Small intestine (tissue), 7 donors: ENCODE measurements around the gene LANCL3. TPM values are rescaled to one million over a fixed set of nuclear protein-coding genes. Genes with fewer than 3 reads are reported as not detected.
"Not testable (repeated sequence)": the region's sequence is repeated elsewhere in the genome, so short reads cannot be mapped to it uniquely, and the experiment has no call there.

Source experiments
- DNase-seq, 2 donors: peaks; one replicate each; pipeline versions ENCODE4 v3.0.0 to v3.0.0-alpha.2; 2013
- FAIRE-seq: peaks from 2 replicates; lab custom pipeline; 2012; peaks lifted over from hg19 to GRCh38; lab: Jason Lieb, UNC
- H3K27ac ChIP-seq, 3 donors: one replicate each; pipeline ENCODE4 v1.5.1; 2013; ENCODE audit warnings: low read length in 2 of 3, mild to moderate bottlenecking in 2 of 3, control low read depth in 1 of 3, inconsistent platforms in 1 of 3, low read depth in 1 of 3, moderate library complexity in 1 of 3
- H3K27me3 ChIP-seq, 3 donors: one replicate each; pipeline ENCODE4 v1.6.1; 2013; ENCODE audit warnings: low read length in 3 of 3, inconsistent platforms in 1 of 3; ENCODE audit not compliant: control insufficient read depth in 3 of 3, insufficient read depth in 3 of 3
- H3K36me3 ChIP-seq, 3 donors: one replicate each; pipeline ENCODE4 v1.6.1; 2013; ENCODE audit warnings: low read length in 3 of 3, inconsistent platforms in 1 of 3, low read depth in 1 of 3, mild to moderate bottlenecking in 1 of 3, moderate library complexity in 1 of 3; ENCODE audit not compliant: control insufficient read depth in 3 of 3, insufficient read depth in 2 of 3
- H3K4me1 ChIP-seq, 3 donors: one replicate each; pipeline ENCODE4 v1.6.1; 2013; ENCODE audit warnings: low read length in 2 of 3, inconsistent platforms in 1 of 3, low read depth in 1 of 3, mild to moderate bottlenecking in 1 of 3, moderate library complexity in 1 of 3; ENCODE audit not compliant: control insufficient read depth in 3 of 3, insufficient read depth in 2 of 3
- H3K4me3 ChIP-seq, 3 donors: one replicate each; pipeline ENCODE4 v1.5.1; 2013; ENCODE audit warnings: low read length in 3 of 3, control low read depth in 1 of 3, inconsistent platforms in 1 of 3, low read depth in 1 of 3, mild to moderate bottlenecking in 1 of 3, moderate library complexity in 1 of 3
- H3K9me3 ChIP-seq, 2 donors: one replicate each; pipeline ENCODE4 v1.6.1; 2013; ENCODE audit warnings: low read depth in 1 of 2, low read length in 1 of 2; ENCODE audit not compliant: control insufficient read depth in 2 of 2, insufficient read depth in 1 of 2
- WGBS, 3 donors: extraction: QIAGEN DNeasy Blood & Tissue Kit; methylation state at CpG; one replicate each; pipeline ENCODE4 v1.1.7; 2013; 5-methylcytosine and 5-hydroxymethylcytosine counted together
- polyA plus RNA-seq, 4 donors: library from polyadenylated mRNA; stranded (reverse) in 3 of 4; unstranded in 1 of 4; fragments of 200-250 nt in 3 of 4; fragments of 120-200 nt in 1 of 4; gene quantifications; one replicate each; pipeline versions ENCODE4 v1.2.1 to v1.2.3, GENCODE V29; 2013
- donor health status: healthy with polysubstance abuse.
- donor health status: control.
- donor health status: control.
- donor health status: Bipolar disorder and iron deficiency.
- donor health status: healthy.

LANCL3 gene
- polyA plus RNA-seq, 4 donors = 0.13 to 0.31 (median 0.25) TPM

GRCh38 chrX:37640142-37640541, 68.7 kb downstream of the LANCL3 start:
- 77 to 96% (median 80%) methylated on average over 5 of the region's 5 CpGs for WGBS, 3 donors
- H3K36me3 ChIP-seq = no peaks in the 10 kb centered on the region

GRCh38 chrX:37641859-37642258, 70.4 kb downstream of the LANCL3 start:
- H3K4me1 ChIP-seq = peaks cover 0 to 7% (median 0%) of the 10 kb centered on the region in 3 donors
- no peak overlapping the region for H3K4me3 ChIP-seq
- H3K36me3 ChIP-seq = no peaks in the 10 kb centered on the region
- no peaks in the 10 kb centered on the region for H3K27me3 ChIP-seq
- DNase-seq (no peak), FAIRE-seq (no peak)
- 39 to 82% (median 82%) methylated on average over 3 of the region's 3 CpGs for WGBS, 3 donors
- H3K27ac ChIP-seq = no peak overlapping the region
- no peaks in the 10 kb centered on the region for H3K9me3 ChIP-seq

More at GRCh38 chrX:37640142-37640541, 68.7 kb downstream of the LANCL3 start:
- Histone ChIP-seq H3K4me1 (peaks cover 0 to 6% (median 0%) of the 10 kb centered on the region in 3 donors), H3K4me3 (no peak overlapping the region), H3K27me3 (no peaks in the 10 kb centered on the region), H3K9me3 (no peaks in the 10 kb centered on the region), H3K27ac (no peak overlapping the region)
- no peak for DNase-seq
- no peak for FAIRE-seq

- WGBS, 3 donors = 15 to 63% (median 33%) methylated on average over 6 of the region's 6 CpGs
- no peak for FAIRE-seq
- H3K27ac ChIP-seq = no peak overlapping the region
Observed at GRCh38 chrX:37644381-37645305, 73.2 kb downstream of the LANCL3 start.

GRCh38 chrX:37646254-37646653, 74.8 kb downstream of the LANCL3 start:
- DNase-seq = peak in 1 of 2 donors; percentile 11
- H3K9me3 ChIP-seq = no peaks in the 10 kb centered on the region
- H3K4me3 ChIP-seq = no peak overlapping the region
- no peaks in the 10 kb centered on the region for H3K36me3 ChIP-seq
- H3K4me1 ChIP-seq = peaks cover 0 to 7% (median 0%) of the 10 kb centered on the region in 3 donors
- no peaks in the 10 kb centered on the region for H3K27me3 ChIP-seq
- no peak overlapping the region for H3K27ac ChIP-seq
- FAIRE-seq = no peak

More at GRCh38 chrX:37644381-37645305, 73.2 kb downstream of the LANCL3 start:
- no peak overlapping the region for H3K4me3 ChIP-seq
- no peaks in the 10 kb centered on the region for H3K36me3 ChIP-seq
- no peaks in the 10 kb centered on the region for H3K9me3 ChIP-seq
- H3K27me3 ChIP-seq = no peaks in the 10 kb centered on the region
- DNase-seq = peak in 1 of 2 donors; percentile 8
- H3K4me1 ChIP-seq = peaks cover 0 to 7% (median 0%) of the 10 kb centered on the region in 3 donors

- H3K4me3 ChIP-seq, H3K4me1 ChIP-seq, FAIRE-seq, DNase-seq, H3K27ac ChIP-seq, H3K27me3 ChIP-seq, H3K9me3 ChIP-seq, H3K36me3 ChIP-seq: not testable (repeated sequence)
- 80 to 88% (median 80%) methylated on average over 2 of the region's 2 CpGs for WGBS, 3 donors
Observed at GRCh38 chrX:37650879-37651278, 79.4 kb downstream of the LANCL3 start.

- Histone ChIP-seq H3K27ac (no peak overlapping the region), H3K4me1 (no peaks in the 10 kb centered on the region), H3K27me3 (no peaks in the 10 kb centered on the region), H3K36me3 (no peaks in the 10 kb centered on the region), H3K9me3 (no peaks in the 10 kb centered on the region), H3K4me3 (no peak overlapping the region)
- WGBS, 3 donors = 58 to 86% (median 83%) methylated on average over 1 of the region's 1 CpG
- DNase-seq (no peak), FAIRE-seq (no peak)
Observed at GRCh38 chrX:37651921-37652452, 80.5 kb downstream of the LANCL3 start.

- WGBS, 3 donors = 86 to 93% (median 88%) methylated on average over 8 of the region's 8 CpGs
- H3K36me3 ChIP-seq = no peaks in the 10 kb centered on the region
- FAIRE-seq (no peak), DNase-seq (no peak)
- H3K9me3 ChIP-seq = no peaks in the 10 kb centered on the region
- no peaks in the 10 kb centered on the region for H3K27me3 ChIP-seq
- H3K4me3 ChIP-seq = no peak overlapping the region
- no peaks in the 10 kb centered on the region for H3K4me1 ChIP-seq
- H3K27ac ChIP-seq = no peak overlapping the region
Observed at GRCh38 chrX:37652589-37653231, 81.2 kb downstream of the LANCL3 start.

- Histone ChIP-seq H3K9me3 (no peaks in the 10 kb centered on the region), H3K4me3 (no peak overlapping the region), H3K27ac (no peak overlapping the region), H3K27me3 (no peaks in the 10 kb centered on the region), H3K4me1 (no peaks in the 10 kb centered on the region), H3K36me3 (no peaks in the 10 kb centered on the region)
- 85 to 93% (median 85%) methylated on average over 1 of the region's 1 CpG for WGBS, 3 donors
- FAIRE-seq (no peak), DNase-seq (no peak)
Observed at GRCh38 chrX:37653397-37654085, 82.1 kb downstream of the LANCL3 start.
